NCI-H2171 treated with DMSO at 0.1 percent for 48 hours (cell line): ENCODE results near the gene PIEZO2.
"Not testable (repeated sequence)": the region's sequence is repeated elsewhere in the genome, so short reads cannot be mapped to it uniquely, and the experiment has no call there.

Source experiments
- DNase-seq: peaks from one replicate; lab custom pipeline; 2025; lab: John Stamatoyannopoulos, UW

Gene PIEZO2

DNA sequence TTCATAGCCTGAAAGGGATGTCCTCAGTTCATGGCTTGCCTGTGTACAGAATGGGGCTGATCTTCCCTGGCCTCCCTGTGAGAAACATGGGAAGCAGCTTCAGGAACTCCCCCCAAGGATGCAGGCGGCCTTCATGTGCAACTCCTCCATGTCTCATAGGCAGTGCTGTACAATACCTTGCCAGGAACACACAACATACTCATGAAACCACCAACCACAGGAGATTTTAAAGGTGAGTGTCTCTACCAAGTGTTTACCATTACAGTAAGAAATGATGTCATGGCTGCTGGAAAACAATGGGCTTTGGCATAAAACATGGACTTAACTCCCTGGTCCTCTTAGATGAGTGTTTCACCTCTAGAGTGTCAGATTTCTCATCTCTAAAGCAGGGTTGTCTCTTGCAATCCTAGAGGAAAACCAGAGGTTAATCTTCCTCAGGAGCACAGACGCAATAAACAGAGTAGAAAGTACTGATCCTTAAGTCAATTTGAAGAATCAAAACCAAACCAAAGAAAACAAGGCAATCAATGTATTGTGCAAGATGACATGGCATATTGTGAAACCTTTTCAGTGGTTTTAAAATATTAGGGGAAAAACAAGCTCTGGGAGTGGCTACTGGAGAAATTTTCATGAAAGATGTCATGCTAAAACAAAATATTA, 528.6 kb downstream of the PIEZO2 start:
- DNase-seq = not testable (repeated sequence)
